H9 (cell line): ENCODE measurements around the gene CDC26. TPM values are rescaled to one million over a fixed set of nuclear protein-coding genes. Genes with fewer than 3 reads are reported as not detected.

Source experiments
- DNase-seq: peaks from one replicate; pipeline ENCODE4 v3.0.0-alpha.2; 2017
- H2AFZ ChIP-seq: one replicate; pipeline ENCODE4 v1.6.1; 2013; ENCODE audit warnings: mild to moderate bottlenecking, low read length, control low read depth, moderate library complexity
- H2AK5ac ChIP-seq: 2 replicates; pipeline ENCODE4 v1.6.1; 2013; ENCODE audit warnings: low read length, control low read depth, mixed read lengths; ENCODE audit not compliant: insufficient read length
- H2BK120ac ChIP-seq: one replicate; pipeline ENCODE4 v1.6.1; 2013; ENCODE audit warnings: low read depth, mild to moderate bottlenecking, low read length, control low read depth, inconsistent platforms; ENCODE audit not compliant: poor library complexity, severe bottlenecking
- H2BK12ac ChIP-seq: 2 replicates; pipeline ENCODE4 v1.6.1; 2013; ENCODE audit warnings: low read length, control low read depth, mixed read lengths, low read depth; ENCODE audit not compliant: insufficient read length
- H2BK15ac ChIP-seq: 2 replicates; pipeline ENCODE4 v1.6.1; 2013; ENCODE audit warnings: low read depth, low read length, control low read depth
- H2BK20ac ChIP-seq: one replicate; pipeline ENCODE4 v1.6.1; 2013; ENCODE audit warnings: low read depth, mild to moderate bottlenecking, low read length, control low read depth, inconsistent platforms; ENCODE audit not compliant: poor library complexity, severe bottlenecking
- H2BK5ac ChIP-seq: 2 replicates; pipeline ENCODE4 v1.6.1; 2013; ENCODE audit warnings: low read length, control low read depth, mixed read lengths; ENCODE audit not compliant: insufficient read length
- H3K14ac ChIP-seq: 2 replicates; pipeline ENCODE4 v1.6.1; 2013; ENCODE audit warnings: low read length, control low read depth; ENCODE audit not compliant: insufficient read depth
- H3K18ac ChIP-seq: 2 replicates; pipeline ENCODE4 v1.6.1; 2013; ENCODE audit warnings: low read depth, mild to moderate bottlenecking, mixed read lengths, low read length, control low read depth; ENCODE audit not compliant: insufficient read length
- H3K23ac ChIP-seq: 2 replicates; pipeline ENCODE4 v1.6.1; 2013; ENCODE audit warnings: low read length, control low read depth, mixed read lengths, low read depth; ENCODE audit not compliant: insufficient read length
- H3K23me2 ChIP-seq: 2 replicates; pipeline ENCODE4 v1.6.1; 2013; ENCODE audit warnings: low read depth, mild to moderate bottlenecking, mixed read lengths, low read length, control low read depth; ENCODE audit not compliant: insufficient read length, poor library complexity, severe bottlenecking
- H3K27ac ChIP-seq: 2 replicates; pipeline ENCODE4 v1.5.1; 2013; ENCODE audit warnings: low read length, control low read depth, mixed read lengths, low read depth; ENCODE audit not compliant: insufficient read length
- H3K27me3 ChIP-seq: 2 replicates; pipeline ENCODE4 v1.6.1; 2013; ENCODE audit warnings: low read length, control low read depth, inconsistent platforms; ENCODE audit not compliant: insufficient read depth
- H3K4ac ChIP-seq: 2 replicates; pipeline ENCODE4 v1.6.1; 2013; ENCODE audit warnings: low read depth, mild to moderate bottlenecking, control low read depth, inconsistent platforms, low read length, moderate library complexity
- H3K4me1 ChIP-seq: 2 replicates; pipeline ENCODE4 v1.6.1; 2013; ENCODE audit warnings: low read length, control low read depth, inconsistent platforms; ENCODE audit not compliant: insufficient read depth
- H3K4me2 ChIP-seq: 2 replicates; pipeline ENCODE4 v1.6.1; 2013; ENCODE audit warnings: low read length, control low read depth, mixed read lengths; ENCODE audit not compliant: insufficient read length, insufficient read depth
- H3K56ac ChIP-seq: 2 replicates; pipeline ENCODE4 v1.6.1; 2013; ENCODE audit warnings: low read depth, mild to moderate bottlenecking, mixed read lengths, low read length, control low read depth; ENCODE audit not compliant: insufficient read length
- H3K79me1 ChIP-seq: 2 replicates; pipeline ENCODE4 v1.6.1; 2013; ENCODE audit warnings: low read depth, mild to moderate bottlenecking, moderate library complexity, low read length, control low read depth, inconsistent platforms; ENCODE audit not compliant: insufficient read depth, poor library complexity, severe bottlenecking
- H3K79me2 ChIP-seq: 2 replicates; pipeline ENCODE4 v1.6.1; 2013; ENCODE audit warnings: low read length, control low read depth, inconsistent platforms; ENCODE audit not compliant: insufficient read depth
- H3K9ac ChIP-seq: 2 replicates; pipeline ENCODE4 v1.6.1; 2013; ENCODE audit warnings: low read length, control low read depth, mixed read lengths; ENCODE audit not compliant: insufficient read length; ENCODE audit errors: extremely low read depth
- H3K9me3 ChIP-seq: one replicate; pipeline ENCODE4 v1.6.1; 2013; ENCODE audit warnings: low read depth, low read length, inconsistent platforms; ENCODE audit not compliant: control insufficient read depth
- H3T11ph ChIP-seq: one replicate; pipeline ENCODE4 v1.6.1; 2013; ENCODE audit warnings: mild to moderate bottlenecking, low read length, control low read depth, inconsistent platforms
- H4K20me1 ChIP-seq: one replicate; pipeline ENCODE4 v1.6.1; 2013; ENCODE audit not compliant: control insufficient read depth, insufficient read length, insufficient read depth
- H4K5ac ChIP-seq: 2 replicates; pipeline ENCODE4 v1.6.1; 2013; ENCODE audit warnings: low read depth, mild to moderate bottlenecking, mixed read lengths, low read length, control low read depth; ENCODE audit not compliant: insufficient read length
- H4K8ac ChIP-seq: replicated peaks from 2 replicates; pipeline ENCODE4 v1.6.1; 2013; ENCODE audit warnings: low read length, control low read depth, mixed read lengths, low read depth; ENCODE audit not compliant: insufficient read length
- H4K91ac ChIP-seq: 2 replicates; pipeline ENCODE4 v1.6.1; 2013; ENCODE audit warnings: low read depth, mild to moderate bottlenecking, moderate library complexity, mixed read lengths, low read length, control low read depth; ENCODE audit not compliant: insufficient read length
- H3K27ac Mint-ChIP-seq, 3 experiments: 2 replicates in 2 of 3; 3 replicates in 1 of 3; pipeline ENCODE4 v1.8.0; 2020 to 2021; ENCODE audit warnings: mixed read lengths in 3 of 3, mild to moderate bottlenecking in 1 of 3, moderate library complexity in 1 of 3
- H3K27me3 Mint-ChIP-seq: 2 replicates; pipeline ENCODE4 v1.8.0; 2021; ENCODE audit warnings: low read depth, mild to moderate bottlenecking, moderate library complexity, mixed read lengths
- H3K36me3 Mint-ChIP-seq, 3 experiments: 2 replicates in 2 of 3; 3 replicates in 1 of 3; pipeline ENCODE4 v1.8.0; 2020 to 2021; ENCODE audit warnings: low read depth in 3 of 3, mixed read lengths in 3 of 3; ENCODE audit not compliant: insufficient read depth in 1 of 3
- H3K4me1 Mint-ChIP-seq, 2 experiments: 2 replicates each; pipeline ENCODE4 v1.8.0; 2020; ENCODE audit warnings: mixed read lengths in 2 of 2
- H3K4me3 Mint-ChIP-seq, 2 experiments: 2 replicates in 1 of 2; 3 replicates in 1 of 2; pipeline ENCODE4 v1.8.0; 2020 to 2021; ENCODE audit warnings: mild to moderate bottlenecking in 2 of 2, mixed read lengths in 2 of 2, moderate library complexity in 1 of 2
- H3K9me3 Mint-ChIP-seq, 2 experiments: 2 replicates in 1 of 2; 3 replicates in 1 of 2; pipeline ENCODE4 v1.8.0; 2020; ENCODE audit warnings: mild to moderate bottlenecking in 2 of 2, mixed read lengths in 2 of 2, moderate library complexity in 1 of 2
- CTCF ChIP-seq: fragments of 200-600 bp; sonication (generic); conservative IDR thresholded peaks from 3 replicates; pipeline ENCODE4 v1.8.0; 2021; ENCODE audit warnings: antibody characterized with exemption, mild to moderate bottlenecking
- WGBS: extraction: QIAGEN DNeasy Blood & Tissue Kit; methylation state at CpG from one replicate; pipeline ENCODE4 v1.1.7; 2013; ENCODE audit warnings: missing lambda C conversion rate, low lambda C conversion rate, mixed read lengths; ENCODE audit not compliant: insufficient read length; ENCODE audit errors: extremely low coverage; 5-methylcytosine and 5-hydroxymethylcytosine counted together
- total RNA-seq: library from RNA; stranded (reverse); gene quantifications from 2 replicates; pipeline ENCODE4 v1.2.1, GENCODE V29; 2021

Gene CDC26
- total RNA-seq, 1 experiment from 2014 or later = 38.6 TPM

- no peak overlapping the region for H4K5ac ChIP-seq
- no peak overlapping the region for H3K56ac ChIP-seq
- H2BK120ac ChIP-seq = no peak overlapping the region
- H3K9me3 ChIP-seq = no peaks in the 10 kb centered on the region
- H3T11ph ChIP-seq = no peak overlapping the region
- no peak overlapping the region for H2BK5ac ChIP-seq
- no peak overlapping the region for H3K27ac ChIP-seq
- H3K9ac ChIP-seq = no peak overlapping the region
- no peak overlapping the region for H4K8ac ChIP-seq
- no peak overlapping the region for H2AFZ ChIP-seq
- no peak overlapping the region for H3K4me2 ChIP-seq
- H3K4me1 Mint-ChIP-seq = no peaks in the 10 kb centered on the region; a peak in 1 of 4 replicates
- no peak overlapping the region for H2BK20ac ChIP-seq
- no peak for DNase-seq
- H3K79me1 ChIP-seq = no peaks in the 10 kb centered on the region
- H3K14ac ChIP-seq = no peak overlapping the region
- peaks cover 7% of the 10 kb centered on the region; the same call in 1 of the 2 replicates for H3K27me3 Mint-ChIP-seq
- no peaks in the 10 kb centered on the region for H3K36me3 Mint-ChIP-seq
- no CpG with 5 or more reads among the region's 2 CpGs for WGBS
- no peak overlapping the region for H2AK5ac ChIP-seq
- no peak overlapping the region for H2BK12ac ChIP-seq
- H3K27me3 ChIP-seq = no peaks in the 10 kb centered on the region; the same call in 1 of the 2 replicates
- no peak overlapping the region for H3K23ac ChIP-seq
- H3K18ac ChIP-seq = no peak overlapping the region
- H3K4ac ChIP-seq = no peak overlapping the region
- no peak overlapping the region for H4K91ac ChIP-seq
- TF ChIP-seq CTCF = no peak; the same call in 1 of the 3 replicates
- no peak overlapping the region for H2BK15ac ChIP-seq
- H3K79me2 ChIP-seq = no peaks in the 10 kb centered on the region
- H4K20me1 ChIP-seq = no peaks in the 10 kb centered on the region
- H3K9me3 Mint-ChIP-seq = no peaks in the 10 kb centered on the region
- H3K4me3 Mint-ChIP-seq = no peak overlapping the region
- H3K27ac Mint-ChIP-seq = no peak overlapping the region
- H3K23me2 ChIP-seq = no peaks in the 10 kb centered on the region
- no peaks in the 10 kb centered on the region for H3K4me1 ChIP-seq
Measured at GRCh38 chr9:113317777-113318176, 42.4 kb upstream of the CDC26 start.
